Measurements from ENCODE around the gene EPHX1. TPM values are rescaled to one million over a fixed set of nuclear protein-coding genes. Genes with fewer than 3 reads are reported as not detected.
A peak's percentile ranks its signal among the peaks of the same experiment; 100 is the strongest.
"Not testable (repeated sequence)": the region's sequence is repeated elsewhere in the genome, so short reads cannot be mapped to it uniquely, and the experiment has no call there.

The EPHX1 gene
- total RNA-seq, 2 experiments from 2014 or later = 1.8 to 2.4 TPM

DNA sequence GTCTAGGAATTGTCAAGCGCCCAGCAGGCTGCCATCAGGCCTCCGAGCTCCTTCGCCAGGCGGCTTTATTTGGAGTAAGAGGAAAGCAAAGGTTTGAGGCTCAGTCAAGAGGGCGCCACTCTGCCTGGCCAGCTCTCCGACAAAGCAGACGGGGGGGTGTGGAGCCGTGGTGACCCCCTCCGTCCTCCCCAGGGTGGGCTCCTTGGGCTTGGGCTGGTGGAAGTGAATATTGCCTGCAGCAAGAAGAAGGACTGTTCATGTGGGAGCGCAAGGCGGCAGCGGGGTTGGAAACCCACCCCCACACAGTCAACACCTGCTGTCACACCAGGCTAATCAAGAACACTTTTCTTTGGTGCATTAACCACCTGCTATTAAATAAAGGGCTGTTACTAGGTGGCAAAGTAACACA, 14.6 kb downstream of the EPHX1 start:
- Mint-ChIP-seq H3K27ac (no peak overlapping the region), H3K4me3 (no peak overlapping the region), H3K36me3 (ENCODE audit: low read depth) (no peaks in the 10 kb centered on the region), H3K4me1 (no peaks in the 10 kb centered on the region), H3K27me3 (no peaks in the 10 kb centered on the region), H3K9me3 (no peaks in the 10 kb centered on the region)
- ChIA-PET CTCF (interaction anchor here (0.6 to 1.4 kb wide), 2 partner anchors 13 to 106 kb away, joined by 3 read pairs; no protein-coding TSS in a partner anchor), POLR2A (interaction anchor here (0.6 kb wide), 1 partner anchor 584 kb away, joined by 3 read pairs; the partner anchor contains the start of gene PARP1)
- DNase-seq = no peak

DNA sequence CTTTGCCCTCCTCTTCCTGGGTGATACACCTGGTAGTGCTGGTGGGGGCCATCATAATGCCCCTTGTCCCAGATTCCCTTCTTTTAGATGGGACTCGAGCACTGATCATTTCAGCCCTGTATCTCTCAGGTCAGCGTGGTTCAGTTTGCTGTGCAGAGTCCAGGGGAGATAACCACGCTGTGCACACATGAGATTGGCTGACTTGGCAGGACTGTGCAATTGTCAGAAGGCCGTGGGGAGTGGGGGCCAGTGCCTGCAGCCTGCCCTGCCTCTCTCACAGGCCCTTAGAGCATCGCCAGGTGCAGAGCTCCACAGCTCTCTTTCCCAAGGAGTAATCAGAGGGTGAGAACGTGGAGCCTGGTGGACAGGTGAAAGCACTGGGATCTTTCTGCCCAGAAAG, 15.2 kb downstream of the EPHX1 start:
- Mint-ChIP-seq H3K4me1 (no peaks in the 10 kb centered on the region), H3K9me3 (no peaks in the 10 kb centered on the region), H3K4me3 (no peak overlapping the region), H3K27ac (no peak overlapping the region), H3K36me3 (ENCODE audit: low read depth) (no peaks in the 10 kb centered on the region), H3K27me3 (no peaks in the 10 kb centered on the region)
- ChIA-PET CTCF (interaction anchor here (1.0 to 1.4 kb wide), 2 partner anchors 13 to 15 kb away, joined by 3 read pairs; no protein-coding TSS in a partner anchor), POLR2A (no interaction called here)
- no peak for DNase-seq

DNA sequence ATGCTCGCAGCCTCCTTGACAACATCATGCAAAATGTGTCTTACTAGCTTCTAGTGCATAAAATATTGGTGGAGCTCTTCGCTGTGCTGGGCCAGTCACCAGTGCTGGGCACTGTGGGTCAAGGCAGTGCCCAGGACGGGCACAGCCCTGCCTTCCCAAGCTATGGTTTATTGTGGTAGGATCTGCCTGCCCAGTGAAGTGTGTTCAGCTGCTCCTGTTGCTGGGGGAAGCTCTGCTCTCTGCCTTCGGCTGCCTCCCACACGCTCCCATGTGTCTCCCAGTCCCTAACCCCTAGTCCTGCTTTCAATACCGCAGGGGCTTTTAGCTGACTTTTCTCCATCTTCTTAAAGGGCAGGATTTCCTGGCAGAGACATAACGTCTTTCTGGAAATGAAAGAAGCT, 15.7 kb downstream of the EPHX1 start:
- Mint-ChIP-seq H3K4me3 (no peak overlapping the region), H3K27me3 (no peaks in the 10 kb centered on the region), H3K9me3 (no peaks in the 10 kb centered on the region), H3K27ac (no peak overlapping the region), H3K36me3 (ENCODE audit: low read depth) (no peaks in the 10 kb centered on the region), H3K4me1 (no peaks in the 10 kb centered on the region)
- DNase-seq = no peak
- ChIA-PET POLR2A (no interaction called here), CTCF (interaction anchor here (0.8 to 1.0 kb wide), 3 partner anchors 11 to 17 kb away, joined by 3 read pairs; no protein-coding TSS in a partner anchor)

DNA sequence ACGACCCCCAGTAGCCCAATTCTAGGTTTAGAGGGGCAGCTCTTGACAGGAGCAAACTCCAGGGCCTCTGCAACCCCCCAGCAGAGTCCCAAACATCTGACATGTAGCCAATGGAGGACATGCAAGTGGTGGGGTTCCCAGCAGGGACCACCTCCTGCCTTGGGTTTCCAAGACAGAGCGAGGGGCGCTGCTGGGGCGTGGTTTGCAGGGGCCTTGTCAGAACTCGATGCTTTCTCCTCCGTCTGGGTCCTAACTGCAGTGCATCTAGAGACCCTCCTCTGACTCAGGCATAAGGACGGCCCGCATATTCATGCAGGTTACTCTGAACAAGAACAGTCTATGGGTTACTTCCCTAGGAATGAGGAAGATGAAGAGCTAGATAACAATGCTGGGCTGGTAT, 17.2 kb downstream of the EPHX1 start:
- CTCF ChIA-PET = interaction anchor here (1.0 kb wide), 1 partner anchor 50 kb away, joined by 3 read pairs; the partner anchor contains the start of gene SRP9
- H3K27me3 Mint-ChIP-seq = no peaks in the 10 kb centered on the region
- no peak overlapping the region for H3K27ac Mint-ChIP-seq
- no peaks in the 10 kb centered on the region for H3K9me3 Mint-ChIP-seq
- H3K36me3 Mint-ChIP-seq (ENCODE audit: low read depth) = no peaks in the 10 kb centered on the region
- no peak for DNase-seq
- POLR2A ChIA-PET = no interaction called here
- no peaks in the 10 kb centered on the region for H3K4me1 Mint-ChIP-seq
- H3K4me3 Mint-ChIP-seq = no peak overlapping the region

DNA sequence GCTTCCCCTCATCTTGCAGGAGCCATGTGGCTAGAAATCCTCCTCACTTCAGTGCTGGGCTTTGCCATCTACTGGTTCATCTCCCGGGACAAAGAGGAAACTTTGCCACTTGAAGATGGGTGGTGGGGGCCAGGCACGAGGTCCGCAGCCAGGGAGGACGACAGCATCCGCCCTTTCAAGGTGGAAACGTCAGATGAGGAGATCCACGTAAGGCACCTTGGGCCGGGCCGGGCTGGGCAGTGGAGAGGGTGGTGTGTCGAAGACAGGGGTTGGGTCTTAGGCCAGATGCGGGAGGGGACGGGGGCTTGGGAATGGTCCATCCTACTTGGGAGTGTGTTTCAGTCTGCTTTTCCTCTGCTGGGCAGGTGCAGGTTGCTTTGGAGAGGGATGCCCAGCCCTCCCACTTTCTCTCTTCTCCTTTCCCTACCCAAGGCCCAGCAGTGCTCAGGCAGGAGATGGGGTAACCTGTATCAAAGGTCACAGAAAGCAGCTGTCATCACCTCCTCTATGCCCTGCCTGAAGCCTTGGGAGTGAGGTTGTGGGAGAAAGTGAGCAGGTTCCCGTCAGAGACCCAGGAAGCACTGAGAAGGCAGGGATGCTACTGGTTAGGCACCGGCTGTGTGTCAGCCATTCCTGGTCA, 18.9 kb downstream of the EPHX1 start:
- Mint-ChIP-seq H3K4me1 (no peaks in the 10 kb centered on the region), H3K27ac (no peak overlapping the region), H3K36me3 (ENCODE audit: low read depth) (no peaks in the 10 kb centered on the region), H3K27me3 (no peaks in the 10 kb centered on the region), H3K4me3 (no peak overlapping the region), H3K9me3 (no peaks in the 10 kb centered on the region)
- no peak for DNase-seq
- ChIA-PET CTCF (no interaction called here), POLR2A (interaction anchor here (0.6 kb wide), 1 partner anchor 1878 kb away, joined by 3 read pairs; no protein-coding TSS in a partner anchor)

DNA sequence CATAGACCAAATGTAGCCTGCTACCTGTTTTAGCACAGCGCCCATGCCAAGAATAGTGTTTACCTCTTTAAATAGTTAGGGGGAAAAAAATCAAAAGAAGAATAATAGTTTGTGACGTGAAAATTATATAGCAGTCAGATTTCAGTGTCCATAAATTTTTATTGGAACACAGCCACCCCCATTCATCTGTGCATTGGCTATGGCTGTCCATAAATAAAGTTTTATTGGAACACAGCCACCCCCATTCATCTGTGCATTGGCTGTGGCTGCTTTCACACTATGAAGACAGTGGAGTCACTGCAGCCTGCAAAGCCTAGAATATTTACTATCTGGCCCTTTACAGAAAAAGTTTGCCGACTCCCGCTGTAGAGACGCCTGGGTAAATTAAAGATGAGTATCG, 20.9 kb downstream of the EPHX1 start:
- DNase-seq = no peak
- Mint-ChIP-seq H3K27ac (no peak overlapping the region), H3K36me3 (ENCODE audit: low read depth) (no peaks in the 10 kb centered on the region), H3K9me3 (no peaks in the 10 kb centered on the region), H3K4me3 (no peak overlapping the region), H3K4me1 (no peaks in the 10 kb centered on the region), H3K27me3 (no peaks in the 10 kb centered on the region)
- POLR2A ChIA-PET = no interaction called here
- CTCF ChIA-PET = interaction anchor here (0.6 kb wide), 1 partner anchor 47 kb away, joined by 3 read pairs; no protein-coding TSS in a partner anchor

DNA sequence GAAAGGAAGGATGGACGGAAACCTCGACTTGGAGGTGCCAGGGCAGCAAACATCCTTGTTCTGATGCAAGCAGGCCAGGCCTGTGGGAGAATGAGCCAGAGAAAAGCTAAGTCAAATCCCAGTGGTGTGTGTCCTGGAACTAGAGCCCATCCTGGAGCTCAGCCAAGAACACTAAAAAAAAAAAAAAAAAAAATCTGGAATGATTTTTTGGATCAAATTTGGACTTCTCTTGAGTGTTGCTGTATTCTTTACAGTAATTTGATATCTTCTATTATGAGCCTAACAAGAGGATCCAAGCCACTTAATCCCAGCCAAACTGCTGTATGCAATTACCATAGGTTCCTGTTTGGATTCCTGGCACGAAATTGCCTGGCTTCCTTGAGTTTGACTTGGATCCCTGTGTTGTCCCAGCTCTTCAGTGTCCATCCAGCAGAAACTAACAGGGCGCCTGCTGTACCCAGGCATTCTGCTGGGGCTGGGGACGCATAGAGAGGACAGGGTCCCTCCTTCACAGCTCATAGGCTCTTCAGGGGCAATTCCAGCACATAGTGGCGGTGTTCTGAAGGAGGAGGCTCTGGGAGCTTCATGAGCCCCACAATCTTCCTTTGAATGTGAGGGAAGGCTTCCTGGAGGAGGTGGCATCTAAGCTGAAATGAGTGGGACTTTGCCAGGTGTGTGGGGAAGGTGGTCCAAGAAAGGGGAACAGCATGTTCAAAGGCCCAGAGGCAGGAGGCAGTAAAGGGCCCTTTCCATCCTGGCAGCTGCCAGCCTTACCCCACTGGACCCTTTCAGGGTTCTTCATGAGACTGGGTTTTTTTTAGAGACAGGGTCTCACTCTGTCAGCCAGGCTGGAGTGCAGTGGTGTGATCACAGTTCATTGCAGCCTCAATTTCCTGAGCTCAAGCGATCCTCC, 24.7 kb downstream of the EPHX1 start:
- Mint-ChIP-seq H3K9me3 (no peaks in the 10 kb centered on the region), H3K4me1 (no peaks in the 10 kb centered on the region), H3K36me3 (ENCODE audit: low read depth) (no peaks in the 10 kb centered on the region), H3K27ac (no peak overlapping the region), H3K4me3 (no peak overlapping the region), H3K27me3 (no peaks in the 10 kb centered on the region)
- ChIA-PET POLR2A (no interaction called here), CTCF (interaction anchor here (0.6 to 1.2 kb wide), 4 partner anchors 13 to 99 kb away, joined by 3 to 4 read pairs (median 3); no protein-coding TSS in a partner anchor)
- no peak for DNase-seq

DNA sequence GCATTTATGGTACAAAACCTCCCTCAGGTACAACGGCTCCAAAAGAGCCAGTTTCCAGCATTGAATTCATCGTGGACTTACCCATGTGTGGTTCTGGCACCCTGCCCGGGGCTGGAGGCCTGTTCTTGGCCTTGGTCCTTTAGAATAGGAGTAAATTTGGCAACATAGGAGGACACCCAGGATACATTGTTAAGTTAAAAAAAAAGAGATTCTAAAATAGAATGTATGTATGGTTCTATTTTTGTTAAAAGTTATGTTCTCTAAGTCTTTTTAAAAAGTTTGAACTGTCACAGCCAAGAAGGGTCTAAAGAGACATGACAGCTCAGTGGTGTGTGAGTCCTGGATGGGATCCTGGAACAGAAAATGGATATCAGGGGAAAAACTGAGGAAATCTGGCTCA, 25.9 kb downstream of the EPHX1 start:
- H3K36me3 Mint-ChIP-seq (ENCODE audit: low read depth) = no peaks in the 10 kb centered on the region
- ChIA-PET CTCF (no interaction called here), POLR2A (interaction anchor here (0.6 kb wide), 1 partner anchor 415 kb away, joined by 4 read pairs; no protein-coding TSS in a partner anchor)
- no peaks in the 10 kb centered on the region for H3K27me3 Mint-ChIP-seq
- no peak overlapping the region for H3K27ac Mint-ChIP-seq
- H3K9me3 Mint-ChIP-seq = no peaks in the 10 kb centered on the region
- DNase-seq = no peak
- H3K4me1 Mint-ChIP-seq = no peaks in the 10 kb centered on the region
- H3K4me3 Mint-ChIP-seq = no peak overlapping the region

DNA sequence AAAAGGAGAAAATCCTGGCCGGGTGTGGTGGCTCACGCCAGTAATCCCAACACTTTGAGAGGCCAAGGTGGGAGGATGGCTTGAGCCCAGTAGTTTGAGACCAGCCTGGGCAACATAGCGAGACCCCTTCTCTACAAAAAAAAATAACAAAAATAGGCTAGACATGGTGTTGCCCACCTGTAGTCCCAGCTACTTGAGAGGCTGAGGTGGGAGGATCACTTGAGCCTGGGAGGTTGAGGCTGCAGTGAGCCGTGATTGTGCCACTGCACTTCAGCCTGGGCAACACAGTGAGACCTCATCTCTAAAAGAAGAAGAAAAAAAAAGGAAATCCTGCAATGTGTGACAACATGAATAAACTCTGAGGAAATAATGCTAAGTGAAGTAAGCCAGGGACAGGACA, 26.4 kb downstream of the EPHX1 start:
- CTCF ChIA-PET; H3K4me1 Mint-ChIP-seq; H3K36me3 Mint-ChIP-seq (ENCODE audit: low read depth); POLR2A ChIA-PET; H3K9me3 Mint-ChIP-seq; DNase-seq; H3K27me3 Mint-ChIP-seq; H3K27ac Mint-ChIP-seq; H3K4me3 Mint-ChIP-seq: not testable (repeated sequence)

DNA sequence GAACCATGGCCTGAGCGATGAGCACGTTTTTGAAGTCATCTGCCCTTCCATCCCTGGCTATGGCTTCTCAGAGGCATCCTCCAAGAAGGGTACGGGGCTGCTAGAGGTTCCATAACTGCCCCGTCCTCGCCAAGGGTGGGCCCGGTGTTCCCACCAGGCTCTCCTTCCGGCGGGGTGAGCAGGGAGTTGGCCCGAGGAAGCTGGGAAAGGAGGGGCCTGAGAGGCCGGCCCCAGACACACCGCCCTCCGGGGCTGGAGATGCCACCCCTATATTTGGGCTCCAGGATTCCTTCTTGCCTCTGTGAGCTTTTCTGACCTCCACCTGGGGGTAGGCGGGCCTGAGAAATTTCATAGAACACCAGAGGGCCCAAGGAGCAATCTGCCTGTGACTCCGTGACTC, 28.9 kb downstream of the EPHX1 start:
- no peaks in the 10 kb centered on the region for H3K9me3 Mint-ChIP-seq
- no peak for DNase-seq
- POLR2A ChIA-PET = no interaction called here
- H3K27me3 Mint-ChIP-seq = no peaks in the 10 kb centered on the region
- peaks cover 8% of the 10 kb centered on the region for H3K4me1 Mint-ChIP-seq
- H3K27ac Mint-ChIP-seq = peak overlapping the region; percentile 62
- CTCF ChIA-PET = interaction anchor here (1.2 to 1.5 kb wide), 3 partner anchors 13 to 17 kb away, joined by 3 read pairs; no protein-coding TSS in a partner anchor
- H3K4me3 Mint-ChIP-seq = no peak overlapping the region
- no peaks in the 10 kb centered on the region for H3K36me3 Mint-ChIP-seq (ENCODE audit: low read depth)

DNA sequence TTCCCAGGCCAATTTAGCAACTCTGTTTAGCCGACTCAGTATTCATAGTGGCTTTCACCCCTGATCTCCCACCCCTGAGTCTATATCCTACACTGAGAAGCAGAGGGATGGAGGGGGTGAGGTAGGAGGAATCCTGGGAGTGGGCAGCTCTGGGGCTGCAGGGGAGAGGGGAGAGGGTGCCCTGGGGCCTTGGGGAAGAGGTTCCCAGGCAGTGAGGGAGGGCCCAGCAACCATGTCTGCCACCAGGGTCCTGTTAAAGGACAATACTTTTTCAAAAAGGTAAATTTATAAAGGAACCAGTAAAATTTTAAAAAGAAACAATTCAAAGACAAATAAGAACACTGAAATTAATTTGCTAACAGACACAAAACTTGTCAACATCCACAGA, 30.3 kb downstream of the EPHX1 start:
- Mint-ChIP-seq H3K27me3 (no peaks in the 10 kb centered on the region), H3K27ac (no peak overlapping the region), H3K9me3 (no peaks in the 10 kb centered on the region), H3K4me3 (no peak overlapping the region), H3K4me1 (peaks cover 8% of the 10 kb centered on the region), H3K36me3 (ENCODE audit: low read depth) (no peaks in the 10 kb centered on the region)
- ChIA-PET CTCF (interaction anchor here (1.3 to 1.4 kb wide), 2 partner anchors 14 to 15 kb away, joined by 3 read pairs; no protein-coding TSS in a partner anchor), POLR2A (no interaction called here)
- DNase-seq = no peak

DNA sequence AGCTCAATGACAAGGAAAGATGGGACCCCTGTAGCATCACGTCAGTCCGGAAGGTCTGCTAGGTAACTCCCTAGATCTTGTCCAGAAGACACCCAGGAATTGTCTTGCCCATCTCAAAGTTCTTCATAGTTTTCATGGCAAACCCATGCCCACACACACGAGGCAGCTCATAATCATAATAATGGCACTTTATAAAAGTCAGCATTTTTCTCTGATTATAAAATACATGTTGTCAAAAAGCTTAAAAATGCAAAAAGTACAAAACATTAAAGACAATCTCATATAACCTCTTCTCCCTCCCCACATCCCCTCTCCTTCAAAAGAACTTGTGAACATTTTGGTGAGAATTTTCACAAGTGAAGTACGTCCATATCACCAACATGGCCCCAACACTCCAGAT, 30.8 kb downstream of the EPHX1 start:
- no peaks in the 10 kb centered on the region for H3K36me3 Mint-ChIP-seq (ENCODE audit: low read depth)
- no peak overlapping the region for H3K27ac Mint-ChIP-seq
- POLR2A ChIA-PET = no interaction called here

DNA sequence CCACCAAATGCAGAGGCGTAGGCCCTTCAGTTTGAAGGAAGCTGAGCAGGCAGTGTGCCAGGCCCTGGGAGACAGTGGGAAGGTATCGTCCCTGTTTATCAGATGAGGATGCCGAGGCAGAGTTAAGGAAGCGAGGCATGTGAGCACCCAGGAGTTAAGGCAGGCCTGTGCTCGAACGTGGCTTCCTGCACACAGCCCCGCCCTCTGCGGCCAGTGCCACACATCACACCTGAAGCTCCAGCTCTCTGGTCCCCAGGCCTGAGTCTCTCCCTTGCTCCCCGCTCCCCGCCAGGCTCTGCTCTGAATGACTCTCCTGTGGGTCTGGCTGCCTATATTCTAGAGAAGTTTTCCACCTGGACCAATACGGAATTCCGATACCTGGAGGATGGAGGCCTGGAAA, 32.1 kb downstream of the EPHX1 start:
- POLR2A ChIA-PET = no interaction called here
- CTCF ChIA-PET = no interaction called here
- no peak for DNase-seq
- Mint-ChIP-seq H3K4me1 (peaks cover 8% of the 10 kb centered on the region), H3K9me3 (no peaks in the 10 kb centered on the region), H3K27me3 (no peaks in the 10 kb centered on the region), H3K36me3 (ENCODE audit: low read depth) (peaks cover 7% of the 10 kb centered on the region), H3K4me3 (no peak overlapping the region), H3K27ac (peak overlapping the region; percentile 78)

More for the DNA sequence above, 30.8 kb downstream of the EPHX1 start:
- Mint-ChIP-seq H3K4me3 (no peak overlapping the region), H3K27me3 (no peaks in the 10 kb centered on the region), H3K4me1 (peaks cover 8% of the 10 kb centered on the region), H3K9me3 (no peaks in the 10 kb centered on the region)
- CTCF ChIA-PET = interaction anchor here (1.4 kb wide), 1 partner anchor 14 kb away, joined by 3 read pairs; no protein-coding TSS in a partner anchor
- no peak for DNase-seq

Data from activated CD4-positive, alpha-beta T cell treated with anti-CD3 and anti-CD28 coated beads, Interleukin-2, amount 10 ng/mL, durations not matched to agents 7 days and 5 days (primary cell).